Prostate gland (tissue), 2 donors: ENCODE measurements around the gene GMNN.

Experiments used
- POLR2AphosphoS5 ChIP-seq: sonication (generic); formaldehyde crosslinking; IDR thresholded peaks from one replicate; pipeline ENCODE4 v1.6.1; 2017; ENCODE audit warnings: antibody characterized with exemption
- TF ChIP-seq, protein P1 (sequence below), 4 experiments: fragments of 200-600 bp in 2 of 4; fragments of 450-650 bp in 2 of 4; sonication (generic) in 2 of 4; IDR thresholded peaks; 1 replicate in 3 of 4; 2 replicates in 1 of 4; pipeline ENCODE4 v1.5.1; 2016 to 2019; ENCODE audit warnings: antibody characterized with exemption in 4 of 4, mild to moderate bottlenecking in 2 of 4, moderate library complexity in 2 of 4

DNA sequence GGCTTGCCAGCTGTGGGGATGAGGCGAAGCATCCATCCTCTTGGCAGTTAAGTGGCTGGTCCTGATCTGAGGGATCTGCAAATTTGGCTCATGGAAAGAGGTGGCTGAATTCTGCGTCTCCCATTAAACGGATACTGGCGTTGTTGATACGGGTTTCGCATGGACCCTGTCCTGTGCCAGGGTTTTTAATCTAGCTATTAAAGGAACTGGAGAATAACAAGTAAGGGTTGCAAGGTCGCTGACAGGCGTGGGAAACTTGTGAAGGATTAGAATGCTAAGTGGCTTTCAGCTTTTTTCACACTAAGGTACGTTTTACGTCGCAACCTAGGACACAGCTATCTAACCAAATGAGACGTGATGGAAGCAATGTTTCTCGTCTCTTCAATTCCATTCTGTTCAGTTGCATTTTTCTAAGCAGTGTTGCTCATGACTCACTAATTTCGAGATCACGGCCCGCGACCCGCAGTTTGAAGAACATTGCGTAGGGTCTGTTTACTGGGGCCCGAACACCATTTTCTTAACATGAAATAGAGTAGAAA lies 852 bp downstream of the GMNN start:
- TF ChIP-seq, protein P1, sequence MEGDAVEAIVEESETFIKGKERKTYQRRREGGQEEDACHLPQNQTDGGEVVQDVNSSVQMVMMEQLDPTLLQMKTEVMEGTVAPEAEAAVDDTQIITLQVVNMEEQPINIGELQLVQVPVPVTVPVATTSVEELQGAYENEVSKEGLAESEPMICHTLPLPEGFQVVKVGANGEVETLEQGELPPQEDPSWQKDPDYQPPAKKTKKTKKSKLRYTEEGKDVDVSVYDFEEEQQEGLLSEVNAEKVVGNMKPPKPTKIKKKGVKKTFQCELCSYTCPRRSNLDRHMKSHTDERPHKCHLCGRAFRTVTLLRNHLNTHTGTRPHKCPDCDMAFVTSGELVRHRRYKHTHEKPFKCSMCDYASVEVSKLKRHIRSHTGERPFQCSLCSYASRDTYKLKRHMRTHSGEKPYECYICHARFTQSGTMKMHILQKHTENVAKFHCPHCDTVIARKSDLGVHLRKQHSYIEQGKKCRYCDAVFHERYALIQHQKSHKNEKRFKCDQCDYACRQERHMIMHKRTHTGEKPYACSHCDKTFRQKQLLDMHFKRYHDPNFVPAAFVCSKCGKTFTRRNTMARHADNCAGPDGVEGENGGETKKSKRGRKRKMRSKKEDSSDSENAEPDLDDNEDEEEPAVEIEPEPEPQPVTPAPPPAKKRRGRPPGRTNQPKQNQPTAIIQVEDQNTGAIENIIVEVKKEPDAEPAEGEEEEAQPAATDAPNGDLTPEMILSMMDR (IDR thresholded peaks at IDR 0.05) = no peak
- no peak for TF ChIP-seq POLR2AphosphoS5
